Esophagus (tissue), 2 donors: ENCODE measurements around the gene COG7. TPM values are rescaled to one million over a fixed set of nuclear protein-coding genes. Genes with fewer than 3 reads are reported as not detected.
"Not testable (repeated sequence)": the region's sequence is repeated elsewhere in the genome, so short reads cannot be mapped to it uniquely, and the experiment has no call there.

ENCODE experiments used
- H3K27ac ChIP-seq, 2 donors: one replicate each; pipeline ENCODE4 v1.5.1; 2013; ENCODE audit warnings: low read depth in 2 of 2, mild to moderate bottlenecking in 2 of 2, inconsistent platforms in 1 of 2, low read length in 1 of 2, moderate library complexity in 1 of 2
- H3K27me3 ChIP-seq, 2 donors: one replicate each; pipeline ENCODE4 v1.6.1; 2013; ENCODE audit warnings: low read length in 2 of 2, control low read depth in 1 of 2, mild to moderate bottlenecking in 1 of 2; ENCODE audit not compliant: insufficient read depth in 2 of 2, control insufficient read depth in 1 of 2
- H3K36me3 ChIP-seq, 2 donors: one replicate each; pipeline ENCODE4 v1.6.1; 2013; ENCODE audit warnings: low read length in 1 of 2; ENCODE audit not compliant: control insufficient read depth in 2 of 2, insufficient read depth in 2 of 2
- H3K4me1 ChIP-seq, 2 donors: one replicate each; pipeline ENCODE4 v1.6.1; 2013; ENCODE audit warnings: low read length in 1 of 2; ENCODE audit not compliant: control insufficient read depth in 2 of 2, insufficient read depth in 2 of 2
- H3K4me3 ChIP-seq, 2 donors: one replicate each; pipeline ENCODE4 v1.5.1; 2013; ENCODE audit warnings: low read length in 2 of 2, mild to moderate bottlenecking in 2 of 2, low read depth in 1 of 2, moderate library complexity in 1 of 2
- H3K9me3 ChIP-seq, 2 donors: one replicate each; pipeline ENCODE4 v1.6.1; 2013; ENCODE audit warnings: mild to moderate bottlenecking in 2 of 2, low read depth in 1 of 2, low read length in 1 of 2, moderate library complexity in 1 of 2; ENCODE audit not compliant: control insufficient read depth in 2 of 2, insufficient read depth in 1 of 2
- WGBS, 2 donors: extraction: QIAGEN DNeasy Blood & Tissue Kit; methylation state at CpG; one replicate each; pipeline ENCODE4 v1.1.7; 2013; 5-methylcytosine and 5-hydroxymethylcytosine counted together
- polyA plus RNA-seq, 2 donors: library from polyadenylated mRNA; stranded (reverse); fragments of 200-250 nt; gene quantifications; one replicate each; pipeline ENCODE4 v1.2.3, GENCODE V29; 2013
- donor health status: healthy with polysubstance abuse.
- donor health status: Bipolar disorder and iron deficiency.

Gene COG7
- polyA plus RNA-seq, 2 donors, result 14.2 to 21.2 TPM

DNA sequence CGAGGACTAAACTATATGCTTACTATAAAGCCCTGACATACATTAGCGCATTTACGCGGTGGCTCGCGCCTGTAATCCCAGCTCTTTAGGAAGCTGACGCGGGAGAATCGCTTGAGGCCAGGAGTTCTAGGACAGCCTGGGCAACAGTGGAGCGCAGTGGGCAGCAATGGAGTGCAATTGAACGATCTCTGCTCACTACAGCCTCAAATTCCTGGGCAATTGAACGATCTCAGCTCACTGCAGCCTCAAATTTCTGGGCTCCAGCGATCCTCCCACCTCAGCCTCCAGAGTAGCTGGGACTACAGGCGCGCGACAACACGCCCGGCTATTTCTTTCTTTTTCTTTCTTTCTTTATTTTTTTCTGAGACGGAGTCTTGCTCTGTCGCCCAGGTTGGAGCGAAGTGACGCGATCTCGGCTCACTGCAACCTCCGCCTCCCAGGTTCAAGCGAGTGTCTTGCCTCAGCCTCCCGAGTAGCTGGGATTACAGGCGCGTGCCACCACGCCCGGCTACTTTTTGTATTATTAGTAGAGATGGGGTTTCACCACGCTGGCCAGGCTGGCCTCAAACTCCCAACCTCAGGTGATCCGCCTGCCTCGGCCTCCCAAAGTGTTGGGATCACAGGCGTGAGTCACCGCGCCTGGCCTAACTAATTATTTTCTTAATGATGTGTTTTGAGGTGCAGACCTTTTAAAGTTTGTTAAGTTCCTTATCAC is 506 bp upstream of the COG7 start:
- 52 to 54% methylated on average over 37 of the region's 37 CpGs for WGBS, 2 donors
- H3K4me1 ChIP-seq, result peaks cover 2 to 6% of the 10 kb centered on the region in 2 donors
- H3K27ac ChIP-seq, result no peak overlapping the region

DNA sequence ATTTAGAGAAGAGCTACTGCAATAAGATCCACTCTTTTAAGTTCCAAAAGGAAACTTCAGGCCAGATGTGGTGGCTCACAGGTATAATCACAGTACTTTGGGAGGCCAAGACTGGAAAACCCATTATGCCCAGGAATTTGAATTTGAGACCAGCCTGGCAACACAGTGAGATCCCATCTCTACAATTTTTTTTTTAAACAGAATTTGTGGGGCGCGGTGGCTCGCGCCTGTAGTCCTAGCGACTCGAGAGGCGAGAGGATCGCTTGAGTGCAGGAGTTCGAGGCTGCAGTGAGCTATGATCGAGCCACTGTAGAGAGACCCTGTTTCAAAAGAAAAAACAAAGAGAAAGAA is 793 bp downstream of the COG7 start:
- H3K36me3 ChIP-seq, result no peaks in the 10 kb centered on the region
- no peaks in the 10 kb centered on the region for H3K9me3 ChIP-seq
- H3K4me3 ChIP-seq, result peak overlapping the region; percentile 84 to 92
- H3K27me3 ChIP-seq, result no peaks in the 10 kb centered on the region
- H3K4me1 ChIP-seq, result peaks cover 2 to 6% of the 10 kb centered on the region in 2 donors
- peak overlapping the region in 1 of 2 donors; percentile 82 for H3K27ac ChIP-seq
- 3 to 7% methylated on average over 10 of the region's 10 CpGs for WGBS, 2 donors

More for the DNA sequence above, 506 bp upstream of the COG7 start:
- H3K9me3 ChIP-seq, result no peaks in the 10 kb centered on the region
- peak overlapping the region; percentile 84 to 92 for H3K4me3 ChIP-seq
- no peaks in the 10 kb centered on the region for H3K27me3 ChIP-seq
- no peaks in the 10 kb centered on the region for H3K36me3 ChIP-seq

DNA sequence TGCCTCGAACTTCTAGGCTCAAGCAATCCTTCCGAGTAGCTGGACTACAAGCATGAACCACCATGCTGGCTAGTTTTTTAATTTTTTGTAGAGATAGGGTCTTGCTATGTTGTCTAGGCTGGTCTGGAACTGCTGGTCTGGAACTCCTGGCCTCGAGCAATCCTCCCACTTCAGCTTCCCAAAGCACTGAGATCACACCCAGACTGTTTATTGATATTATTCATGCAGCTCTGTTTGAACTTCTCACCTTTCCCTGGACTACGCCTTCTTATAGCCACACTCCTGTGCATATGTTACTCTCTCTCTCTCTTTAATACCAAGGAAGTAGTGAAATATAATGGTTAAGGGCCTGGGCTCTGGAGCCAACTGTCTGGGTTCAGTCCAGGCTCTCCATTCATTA is 4.6 kb downstream of the COG7 start:
- Histone ChIP-seq H3K27me3 (no peaks in the 10 kb centered on the region), H3K27ac (no peak overlapping the region), H3K36me3 (peaks cover 2 to 4% of the 10 kb centered on the region in 2 donors), H3K9me3 (no peaks in the 10 kb centered on the region), H3K4me3 (no peak overlapping the region), H3K4me1 (peaks cover under 1 to 3% of the 10 kb centered on the region in 2 donors)
- 65 to 74% methylated on average over 4 of the region's 4 CpGs for WGBS, 2 donors

DNA sequence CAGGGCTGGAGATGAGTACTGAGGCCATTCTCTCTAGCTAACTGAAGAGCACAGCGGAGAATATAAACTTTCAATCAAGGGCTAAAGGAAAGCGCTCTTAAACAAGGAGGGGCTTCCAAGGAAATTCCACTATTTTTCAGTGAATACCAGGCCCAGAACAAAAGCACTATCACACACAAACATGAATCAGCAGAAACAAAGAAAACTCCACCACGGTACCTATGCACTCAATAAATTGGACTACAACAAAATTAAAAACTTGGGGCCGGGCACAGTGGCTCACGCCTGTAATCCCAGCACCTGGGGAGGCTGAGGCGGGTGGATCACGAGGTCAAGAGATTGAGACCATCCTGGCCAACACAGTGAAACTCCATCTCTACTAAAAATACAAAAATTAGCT is 15.4 kb downstream of the COG7 start:
- H3K36me3 ChIP-seq, H3K4me1 ChIP-seq, H3K27ac ChIP-seq, H3K27me3 ChIP-seq, H3K4me3 ChIP-seq, H3K9me3 ChIP-seq: not testable (repeated sequence)
- 94 to 97% methylated on average over 7 of the region's 7 CpGs for WGBS, 2 donors

DNA sequence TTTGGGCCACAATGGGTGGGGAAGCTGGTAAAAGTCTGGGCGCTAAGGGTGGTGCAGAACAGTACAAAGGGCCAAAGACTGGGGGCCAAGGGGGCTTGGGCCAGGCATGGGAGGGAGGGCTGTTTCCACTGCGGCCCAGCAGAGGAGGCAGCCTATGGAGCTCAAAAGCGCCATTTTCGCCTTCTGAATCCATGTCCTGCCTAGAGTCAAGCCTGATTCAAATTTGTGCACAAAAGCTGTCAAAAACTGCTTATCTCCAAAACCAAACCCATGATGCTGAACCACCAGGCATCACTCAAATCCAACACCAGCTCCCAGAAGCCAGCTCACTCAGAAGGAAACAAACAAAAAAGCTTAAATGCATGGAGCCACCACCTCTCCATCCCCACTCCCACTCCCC is 16.0 kb downstream of the COG7 start:
- Histone ChIP-seq H3K27me3 (no peaks in the 10 kb centered on the region), H3K9me3 (no peaks in the 10 kb centered on the region), H3K4me1 (no peaks in the 10 kb centered on the region), H3K36me3 (peaks cover 0 to 4% of the 10 kb centered on the region in 2 donors), H3K27ac (no peak overlapping the region), H3K4me3 (no peak overlapping the region)
- 85 to 91% methylated on average over 4 of the region's 4 CpGs for WGBS, 2 donors

DNA sequence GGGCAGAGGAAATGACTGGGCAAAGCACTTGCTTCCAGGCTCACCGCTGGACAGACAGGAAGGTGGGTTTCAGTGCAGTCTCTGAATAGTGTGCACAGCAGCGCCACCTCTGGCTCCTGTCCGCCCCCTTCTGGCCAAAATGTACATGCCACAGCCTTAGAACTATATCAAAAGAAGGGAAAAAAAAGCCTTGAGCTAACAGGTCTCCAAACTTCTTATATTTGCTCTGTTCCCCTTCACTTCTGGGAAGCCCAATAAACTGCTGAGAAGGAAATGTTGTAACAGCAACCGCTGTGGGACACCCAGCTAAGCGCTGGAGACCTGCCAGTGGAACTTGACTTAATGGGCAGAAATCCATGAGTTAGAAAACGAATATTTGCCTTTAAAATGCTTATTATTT is 17.5 kb downstream of the COG7 start:
- Histone ChIP-seq H3K4me3 (no peak overlapping the region), H3K9me3 (no peaks in the 10 kb centered on the region), H3K36me3 (peaks cover 0 to 4% of the 10 kb centered on the region in 2 donors), H3K27me3 (no peaks in the 10 kb centered on the region), H3K4me1 (no peaks in the 10 kb centered on the region), H3K27ac (no peak overlapping the region)
- WGBS, 2 donors, result 44 to 48% methylated on average over 6 of the region's 6 CpGs

DNA sequence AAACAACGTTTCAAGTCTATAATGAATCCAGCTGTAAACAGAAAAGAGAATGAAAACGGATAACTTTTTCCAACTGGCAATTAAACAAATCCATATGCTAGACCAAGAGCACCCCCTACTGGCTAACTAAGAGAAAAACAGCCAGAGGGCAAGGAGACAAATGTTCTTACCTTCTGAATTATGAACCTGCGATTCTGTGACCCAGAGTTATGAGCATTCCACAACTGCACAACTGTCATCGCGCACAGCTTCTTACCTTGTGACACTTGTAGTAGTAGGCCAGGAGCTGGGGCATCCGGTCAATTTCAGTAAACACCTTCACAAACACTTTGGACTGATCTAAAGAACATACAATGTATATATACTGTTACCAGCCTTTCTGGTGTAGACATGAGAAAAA is 18.6 kb downstream of the COG7 start:
- H3K27ac ChIP-seq, result no peak overlapping the region
- H3K27me3 ChIP-seq, result no peaks in the 10 kb centered on the region
- H3K9me3 ChIP-seq, result no peaks in the 10 kb centered on the region
- no peak overlapping the region for H3K4me3 ChIP-seq
- H3K36me3 ChIP-seq, result peaks cover 0 to 4% of the 10 kb centered on the region in 2 donors
- H3K4me1 ChIP-seq, result no peaks in the 10 kb centered on the region
- WGBS, 2 donors, result 17 to 19% methylated on average over 6 of the region's 6 CpGs

DNA sequence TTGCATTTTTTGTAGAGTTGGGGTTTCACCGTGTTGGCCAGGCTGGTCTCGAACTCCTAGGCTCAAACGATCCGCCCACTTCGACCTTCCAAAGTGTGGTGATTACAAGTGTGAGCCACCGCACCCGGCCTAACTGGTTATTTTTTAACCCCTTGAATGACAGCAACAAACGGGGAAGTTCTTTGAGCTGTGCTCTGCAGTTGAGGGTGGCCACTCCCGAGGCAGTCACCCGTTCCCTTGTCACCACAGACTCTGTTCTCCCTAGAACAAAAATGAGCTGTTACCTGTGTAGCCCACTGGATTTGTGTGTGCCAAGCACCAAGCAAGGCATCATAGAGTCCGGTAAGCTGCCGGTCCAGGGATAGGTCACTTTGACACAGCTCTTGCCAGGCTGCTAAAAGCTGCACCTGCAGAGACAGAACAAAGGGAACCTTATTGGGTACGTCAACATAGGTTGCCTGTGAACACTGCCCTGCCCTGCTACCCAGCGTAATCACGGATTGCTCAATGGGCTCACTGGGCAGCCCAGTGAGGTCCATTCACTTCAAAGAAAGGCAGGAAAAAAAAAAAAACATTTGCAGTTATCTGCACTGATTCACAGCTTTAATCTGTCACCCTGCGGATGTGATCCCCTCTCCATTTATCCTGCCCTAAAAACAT is 19.6 kb downstream of the COG7 start:
- no peaks in the 10 kb centered on the region for H3K4me1 ChIP-seq
- peak overlapping the region; percentile 76 to 91 for H3K27ac ChIP-seq
- H3K27me3 ChIP-seq, result no peaks in the 10 kb centered on the region
- no peaks in the 10 kb centered on the region for H3K9me3 ChIP-seq
- H3K36me3 ChIP-seq, result peaks cover 0 to 4% of the 10 kb centered on the region in 2 donors
- WGBS, 2 donors, result 61 to 68% methylated on average over 16 of the region's 16 CpGs
- H3K4me3 ChIP-seq, result no peak overlapping the region

DNA sequence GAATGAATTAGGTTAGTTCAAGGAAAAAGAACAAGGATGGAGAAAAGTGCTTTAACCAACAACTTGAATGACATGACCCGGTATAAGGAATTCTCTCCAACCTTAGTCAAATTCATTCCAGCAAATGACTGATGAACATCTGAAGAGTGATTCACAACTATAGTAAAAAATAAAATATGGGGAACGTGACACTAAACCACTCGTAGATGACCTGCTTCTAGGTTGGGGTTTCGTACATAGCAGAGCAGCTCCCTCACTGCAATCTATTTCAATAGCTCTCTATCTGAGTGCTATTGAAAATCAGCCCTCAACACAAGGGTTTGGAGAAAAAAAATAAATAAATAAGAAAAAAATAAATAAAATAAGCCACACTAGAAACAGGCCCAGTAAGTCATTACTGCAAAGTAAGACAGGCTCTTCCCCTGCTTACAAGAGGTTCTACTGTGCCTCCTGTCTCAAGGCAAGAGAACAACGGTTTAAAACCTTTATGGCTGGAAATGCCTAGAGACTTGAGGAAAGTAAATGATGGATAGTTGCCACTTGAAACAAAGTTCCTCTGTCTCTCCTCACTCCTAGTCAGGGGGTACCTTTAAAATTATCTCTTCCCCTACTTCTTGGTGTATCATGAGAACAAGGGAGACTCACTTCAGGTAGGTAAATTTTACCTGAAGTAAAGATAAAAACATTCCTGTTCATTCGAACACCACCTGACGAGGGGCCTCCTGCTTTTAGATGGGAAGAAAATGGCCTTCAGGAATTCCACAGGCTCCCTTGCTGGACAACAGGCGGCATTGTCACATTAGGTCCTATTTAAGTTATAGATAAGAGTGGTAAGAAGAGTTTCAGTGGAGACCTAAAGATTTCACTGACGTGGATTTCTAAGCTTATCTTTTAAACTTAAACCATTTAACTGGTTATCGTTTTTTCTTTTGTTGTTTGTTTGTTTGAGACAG is 20.5 kb downstream of the COG7 start:
- WGBS, 2 donors, result 85 to 92% methylated on average over 10 of the region's 10 CpGs
- Histone ChIP-seq H3K9me3 (no peaks in the 10 kb centered on the region), H3K4me1 (no peaks in the 10 kb centered on the region), H3K27me3 (no peaks in the 10 kb centered on the region), H3K4me3 (no peak overlapping the region), H3K27ac (peak overlapping the region; percentile 44 to 78), H3K36me3 (peaks cover 0 to 4% of the 10 kb centered on the region in 2 donors)
